Measurements from ENCODE around the gene PSG3. TPM values are rescaled to one million over a fixed set of nuclear protein-coding genes. Genes with fewer than 3 reads are reported as not detected.
"Not testable (repeated sequence)": the region's sequence is repeated elsewhere in the genome, so short reads cannot be mapped to it uniquely, and the experiment has no call there.

Gene PSG3
- polyA plus RNA-seq (ENCODE audit: insufficient read length in 3 of 3) = under 1 TPM in 1 of 3 donors, not detected in 2; 0.17 TPM
- long read RNA-seq, donor 1 = 0 reads
- long read RNA-seq, donor 2 = 0 reads
- long read RNA-seq, donor 3 = 0 reads
- long read RNA-seq, donor 4 = 0 reads
- long read RNA-seq, donor 5 = 0 reads
- long read RNA-seq, donor 6 = 0 reads
- long read RNA-seq, donor 7 = 0 reads
- long read RNA-seq, donor 8 = 0 reads
- long read RNA-seq, donor 9 = 0 reads
- long read RNA-seq, donor 10 = 0 reads
- long read RNA-seq, donor 11 = 0 reads
- long read RNA-seq, donor 12 = 0 reads
- long read RNA-seq, donor 13 = 0 reads
- long read RNA-seq, donor 14 = 0 reads
- long read RNA-seq, donor 15 = 0 reads
- long read RNA-seq, donor 16 = 0 reads

DNA sequence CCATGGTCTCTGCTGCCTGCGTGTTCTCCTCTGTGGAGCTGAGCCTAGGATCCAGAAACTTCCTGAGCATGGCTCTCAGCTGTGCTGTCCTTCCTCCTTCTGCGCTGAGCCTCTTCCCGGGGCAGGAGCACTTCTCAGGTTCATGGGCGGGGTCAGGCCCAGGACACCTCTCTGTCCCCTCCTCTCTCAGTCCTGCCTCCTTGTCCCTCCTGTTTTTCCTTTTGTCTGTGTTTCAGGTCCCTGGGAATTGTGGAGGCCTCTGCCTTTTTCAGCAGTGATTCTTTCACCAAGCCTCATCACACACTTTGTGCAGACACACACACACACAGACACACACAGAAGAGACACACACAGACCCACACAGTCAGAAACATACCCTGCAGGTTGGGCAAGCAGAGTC lies at the start of gene PSG3:
Gene PSG3 (minus strand): TSS at position 101 of the 400 bp plus-strand sequence. CDS start 97 bp downstream, at position 4.
- not testable (repeated sequence) for DNase-seq (ENCODE audit: extremely low read depth in 1 of 11, low read depth in 9 of 11, low spot score in 4 of 11)

DNA sequence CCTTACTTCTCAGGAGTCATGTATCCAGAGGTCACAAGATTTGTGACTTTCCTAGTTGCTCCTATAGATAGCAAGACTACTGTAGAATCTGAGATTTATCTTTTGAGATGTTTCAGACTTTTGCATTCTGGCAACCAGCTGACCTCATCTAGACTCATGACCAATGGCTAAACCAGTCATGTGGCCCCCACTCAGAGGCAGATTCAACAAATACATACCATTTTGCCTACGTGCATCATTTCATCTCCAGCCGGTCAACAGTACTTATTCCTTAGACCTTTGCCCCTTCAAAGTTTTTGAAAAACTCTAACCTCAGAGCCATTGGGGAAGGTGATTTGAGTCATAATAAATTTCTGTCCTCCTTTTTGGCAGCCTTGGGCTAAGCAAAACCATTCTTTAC lies 48.5 kb upstream of the PSG3 start:
- DNase-seq (ENCODE audit: extremely low read depth in 1 of 11, low read depth in 9 of 11, low spot score in 4 of 11) = not testable (repeated sequence)

DNA sequence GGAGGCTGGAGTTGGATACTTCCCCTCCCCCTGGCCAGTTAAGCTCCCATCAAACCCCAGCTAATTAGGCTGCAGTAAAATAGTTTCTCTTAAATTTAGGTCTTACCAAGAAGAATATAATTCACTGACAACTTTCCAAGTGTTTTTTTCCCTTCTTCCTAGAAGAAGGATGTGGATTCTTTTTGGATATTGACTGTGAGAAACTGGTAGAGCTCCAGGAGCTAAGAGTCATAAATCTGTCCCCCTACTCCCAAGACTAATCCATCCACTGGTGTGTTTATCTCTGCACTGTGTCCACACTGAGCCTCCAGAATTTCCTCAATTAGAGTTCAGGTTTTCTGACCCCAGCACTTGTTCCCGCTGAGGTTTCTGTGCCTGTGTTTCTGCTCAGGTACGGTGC lies 47.5 kb upstream of the PSG3 start:
- DNase-seq (ENCODE audit: extremely low read depth in 1 of 11, low read depth in 9 of 11, low spot score in 4 of 11) = not testable (repeated sequence)

DNA sequence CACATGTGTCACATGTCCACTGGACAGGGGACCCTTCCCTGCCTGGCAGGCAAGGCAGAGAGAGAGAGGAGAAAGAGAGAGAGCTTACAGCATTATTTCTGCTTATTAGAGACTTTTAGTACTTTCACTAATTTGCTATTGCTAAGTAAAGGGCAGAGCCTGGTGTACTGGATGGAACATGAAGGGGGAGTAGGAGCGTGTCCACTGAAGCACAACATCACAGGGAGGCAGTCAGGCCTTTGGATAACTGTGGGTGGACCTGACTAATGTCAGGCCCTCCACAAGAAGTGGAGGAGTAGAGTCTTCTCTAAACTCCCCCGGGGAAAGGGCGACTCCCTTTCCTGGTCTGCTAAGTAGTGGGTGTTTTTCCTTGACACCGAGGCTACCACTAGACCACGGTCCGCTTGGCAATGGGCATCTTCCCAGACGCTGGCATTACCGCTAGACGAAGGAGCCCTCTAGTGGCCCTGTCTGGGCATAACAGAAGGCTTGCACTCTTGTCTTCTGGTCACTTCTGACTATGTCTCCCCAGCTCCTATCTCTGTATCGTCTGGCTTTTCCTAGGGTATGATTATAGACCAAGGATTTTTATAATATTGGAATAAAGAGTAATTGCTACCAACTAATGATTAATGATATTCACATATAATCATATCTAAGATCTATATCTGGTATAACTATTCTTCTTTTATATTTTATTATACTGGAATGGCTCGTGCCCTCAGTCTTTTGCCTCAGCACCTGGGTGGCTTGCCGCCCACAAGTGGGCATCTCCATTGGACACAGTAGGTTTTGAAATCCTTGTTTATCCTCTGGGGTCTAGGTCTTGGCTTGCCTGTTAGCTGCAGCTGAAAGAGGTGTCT lies 36.7 kb upstream of the PSG3 start:
- peak in 10 of 11 donors; percentile 9 to 48 (median 40) for DNase-seq (ENCODE audit: extremely low read depth in 1 of 11, low read depth in 9 of 11, low spot score in 4 of 11)

DNA sequence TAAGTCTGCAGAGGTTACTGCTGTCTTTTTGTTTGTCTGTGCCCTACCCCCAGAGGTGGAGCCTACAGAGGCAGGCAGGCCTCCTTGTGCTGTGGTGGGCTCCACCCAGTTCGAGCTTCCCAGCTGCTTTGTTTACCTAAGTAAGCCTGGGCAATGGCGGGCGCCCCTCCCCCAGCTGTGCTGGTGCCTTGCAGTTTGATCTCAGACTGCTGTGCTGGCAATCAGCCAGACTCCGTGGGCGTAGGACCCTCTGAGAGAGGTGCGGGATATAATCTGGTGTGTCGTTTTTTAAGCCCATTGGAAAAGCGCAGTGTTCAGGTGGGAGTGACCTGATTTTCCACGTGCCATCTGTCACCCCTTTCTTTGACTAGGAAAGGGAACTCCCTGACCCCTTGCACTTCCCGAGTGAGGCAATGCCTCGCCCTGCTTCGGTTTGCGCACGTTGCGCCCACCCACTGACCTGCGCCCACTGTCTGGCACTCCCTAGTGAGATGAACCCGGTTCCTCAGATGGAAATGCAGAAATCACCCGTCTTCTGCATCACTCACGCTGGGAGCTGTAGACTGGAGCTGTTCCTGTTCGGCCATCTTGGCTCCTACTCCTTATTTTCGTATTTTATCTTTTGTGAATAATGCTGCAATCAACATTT lies 34.4 kb upstream of the PSG3 start:
- not testable (repeated sequence) for DNase-seq (ENCODE audit: extremely low read depth in 1 of 11, low read depth in 9 of 11, low spot score in 4 of 11)

DNA sequence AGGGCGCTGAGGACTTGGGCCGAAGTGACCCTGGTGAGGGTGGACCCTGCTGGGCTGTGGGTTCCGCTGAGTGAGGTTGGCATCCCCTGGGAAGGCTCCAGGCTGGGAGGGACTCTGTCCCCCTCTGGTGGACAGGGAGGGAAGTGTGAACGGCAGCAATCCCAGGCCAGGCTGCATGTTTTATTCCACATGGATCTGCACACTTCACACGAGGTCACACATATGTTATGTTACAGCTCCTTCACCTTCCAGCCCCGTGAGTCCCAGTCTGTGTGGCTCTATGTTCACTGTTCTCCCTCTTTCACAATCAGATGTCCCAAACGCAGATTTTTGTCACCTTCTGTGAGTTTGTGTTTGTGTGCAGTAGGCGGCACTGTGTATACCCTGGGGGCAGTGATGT lies 27.0 kb upstream of the PSG3 start:
- not testable (repeated sequence) for DNase-seq (ENCODE audit: extremely low read depth in 1 of 11, low read depth in 9 of 11, low spot score in 4 of 11)

DNA sequence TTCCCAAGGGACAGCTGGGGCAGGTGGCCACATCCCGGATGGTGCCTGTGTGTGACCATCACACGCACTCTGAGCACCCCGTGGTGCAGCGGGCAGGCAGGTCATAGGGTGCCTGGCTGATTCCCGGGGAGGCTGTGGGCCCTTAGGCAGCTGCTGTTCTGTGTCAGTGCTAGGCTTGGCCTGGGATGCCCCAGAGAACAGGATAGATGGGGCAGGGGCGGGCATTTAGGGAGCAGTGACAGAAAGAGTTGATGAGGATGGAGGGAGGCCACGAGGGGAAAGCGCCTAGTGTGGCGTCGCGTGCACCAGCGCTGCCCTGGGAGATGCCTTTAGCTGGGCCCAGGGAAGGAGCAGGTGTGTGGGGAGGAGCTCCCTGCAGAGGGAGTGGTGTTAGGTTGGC lies 26.6 kb upstream of the PSG3 start:
- DNase-seq (ENCODE audit: extremely low read depth in 1 of 11, low read depth in 9 of 11, low spot score in 4 of 11) = not testable (repeated sequence)

DNA sequence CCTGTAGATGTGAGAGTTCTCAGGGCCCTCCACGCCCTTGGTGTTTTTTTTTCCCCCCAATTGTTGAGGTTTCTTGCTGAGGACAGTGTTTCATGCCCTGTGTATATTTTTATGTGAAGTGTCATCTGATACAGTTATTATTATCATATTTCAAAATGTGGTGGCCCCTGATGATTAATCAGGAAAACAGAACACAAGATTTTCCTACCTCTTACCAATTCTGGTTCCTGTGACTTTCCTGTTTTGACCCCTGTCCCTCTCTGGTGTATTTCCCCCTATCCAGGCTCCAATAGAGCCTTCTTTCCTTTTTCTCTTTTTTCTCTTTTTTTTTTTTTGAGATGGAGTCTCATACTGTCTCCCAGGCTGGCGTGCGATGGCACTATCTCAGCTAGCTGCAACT lies 24.6 kb upstream of the PSG3 start:
- DNase-seq (ENCODE audit: extremely low read depth in 1 of 11, low read depth in 9 of 11, low spot score in 4 of 11) = no peak

DNA sequence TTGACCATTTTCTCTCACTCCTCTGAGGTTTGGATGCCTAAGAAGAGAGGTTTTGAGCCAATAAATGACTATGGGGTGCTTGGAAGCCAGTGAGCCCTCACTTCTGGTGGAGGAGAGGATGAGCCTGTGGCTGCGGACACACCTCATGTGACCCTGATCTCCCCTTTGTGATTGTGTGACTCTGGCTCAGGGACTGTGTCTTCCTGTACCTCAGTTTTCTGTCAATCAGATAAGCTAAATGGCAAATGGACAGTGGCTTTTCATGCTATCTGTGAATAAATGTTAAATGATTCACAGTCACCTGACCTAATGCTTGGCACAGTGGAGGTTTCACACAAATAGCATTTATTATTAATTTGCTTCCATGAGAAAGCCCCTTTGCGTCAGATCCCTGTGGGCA lies 22.5 kb upstream of the PSG3 start:
- no peak for DNase-seq (ENCODE audit: extremely low read depth in 1 of 11, low read depth in 9 of 11, low spot score in 4 of 11)

DNA sequence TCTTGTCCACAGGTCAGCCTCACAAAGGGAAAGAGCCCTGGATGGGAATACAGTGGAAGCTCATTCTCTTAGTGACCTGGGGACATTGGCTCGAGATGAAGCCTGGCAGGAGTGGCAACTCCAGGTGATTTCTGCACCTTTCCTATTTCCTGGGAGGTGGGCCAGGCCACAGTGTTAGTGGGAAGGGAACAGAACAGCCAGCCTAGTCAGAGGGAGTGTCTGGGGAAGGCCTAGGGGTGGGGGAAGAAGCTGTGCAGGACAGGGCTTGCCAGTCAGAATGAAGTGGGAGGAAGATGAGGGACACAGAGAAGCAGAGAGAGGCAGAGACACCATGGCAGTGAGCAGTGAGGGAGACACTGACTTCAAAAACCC lies 21.6 kb upstream of the PSG3 start:
- DNase-seq (ENCODE audit: extremely low read depth in 1 of 11, low read depth in 9 of 11, low spot score in 4 of 11) = not testable (repeated sequence)

DNA sequence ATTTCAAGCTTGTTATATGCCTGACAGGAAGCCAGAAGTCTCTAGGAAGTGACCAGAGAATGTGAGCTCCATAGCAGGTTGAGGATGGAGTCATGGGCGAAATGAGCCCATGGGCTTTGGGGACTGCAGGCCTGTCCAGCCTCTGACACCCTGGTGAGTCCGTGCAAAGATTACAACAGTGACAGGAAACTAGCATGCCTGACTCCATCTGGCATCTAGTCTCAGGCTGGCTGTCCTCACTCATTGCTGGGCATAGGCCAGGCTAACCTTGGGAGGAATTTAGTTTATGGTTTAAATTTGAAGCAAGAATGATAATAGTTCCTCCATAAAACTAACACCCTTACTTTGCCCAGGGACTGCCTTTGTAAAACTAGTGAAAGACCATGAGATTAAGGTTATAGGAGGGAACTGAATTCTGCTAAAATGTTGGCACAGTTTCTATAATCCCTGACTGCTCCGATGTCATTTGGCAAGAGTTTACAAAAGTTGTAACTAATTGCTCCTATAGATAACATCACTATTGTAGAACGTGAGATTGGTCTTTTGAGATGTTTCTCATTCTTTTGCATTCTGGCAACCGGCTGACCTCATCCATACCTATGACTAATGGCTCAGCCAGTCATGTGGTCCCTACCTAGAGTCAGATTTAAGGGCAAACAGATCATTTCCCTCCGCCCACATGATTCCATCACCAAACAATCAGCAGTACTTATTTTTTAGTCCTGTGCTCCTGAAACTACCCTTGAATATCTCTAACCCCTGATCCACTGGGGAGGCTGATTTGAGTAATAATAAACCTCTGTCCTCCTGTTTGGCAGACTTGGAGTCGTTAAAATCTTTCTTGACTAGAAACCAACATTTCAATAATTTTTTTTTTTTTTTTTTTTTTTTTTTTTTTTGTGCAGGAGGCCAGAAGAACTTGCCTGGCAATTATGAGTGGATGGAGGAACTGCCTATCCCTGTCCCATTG lies 21.0 kb upstream of the PSG3 start:
- not testable (repeated sequence) for DNase-seq (ENCODE audit: extremely low read depth in 1 of 11, low read depth in 9 of 11, low spot score in 4 of 11)

DNA sequence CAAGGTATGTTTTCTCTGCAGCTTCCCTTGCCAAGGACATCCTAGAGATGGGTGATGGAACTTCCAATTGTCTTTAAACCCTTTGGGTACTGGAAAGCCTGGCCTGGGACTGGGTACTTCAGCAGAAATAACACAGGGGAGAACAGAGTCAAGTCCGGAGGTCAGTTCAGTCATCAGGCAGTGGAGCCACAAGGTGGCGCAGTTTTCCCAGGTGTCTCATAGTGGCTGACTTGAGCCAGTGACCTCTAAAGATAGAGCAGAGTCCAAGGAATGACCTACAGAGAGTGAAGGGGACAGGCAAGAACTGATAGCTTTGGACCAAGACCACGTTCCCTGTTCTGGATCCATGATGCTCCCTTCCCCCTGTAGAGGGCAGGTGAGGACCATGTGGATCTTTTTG lies 18.4 kb upstream of the PSG3 start:
- DNase-seq (ENCODE audit: extremely low read depth in 1 of 11, low read depth in 9 of 11, low spot score in 4 of 11) = not testable (repeated sequence)

DNA sequence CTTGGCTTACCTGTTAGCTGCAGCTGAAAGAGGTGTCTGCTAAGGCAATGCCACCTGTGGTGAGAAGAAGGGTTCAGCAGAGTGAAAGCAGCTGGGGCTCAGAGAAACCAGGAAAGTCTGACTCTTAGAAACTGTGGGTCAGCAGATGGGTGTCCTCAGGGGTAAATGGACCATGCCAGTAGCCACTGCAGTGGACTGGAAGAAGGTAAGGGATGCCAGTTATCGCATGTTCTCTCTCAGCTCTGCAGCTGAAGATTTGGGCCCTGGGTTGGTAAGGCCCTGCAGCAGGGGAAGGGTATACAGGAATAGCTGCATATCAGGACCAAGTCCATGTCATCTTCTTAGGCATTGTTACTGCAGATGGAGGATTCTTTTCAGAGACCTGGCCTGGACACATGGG lies 12.0 kb upstream of the PSG3 start:
- DNase-seq (ENCODE audit: extremely low read depth in 1 of 11, low read depth in 9 of 11, low spot score in 4 of 11) = not testable (repeated sequence)

DNA sequence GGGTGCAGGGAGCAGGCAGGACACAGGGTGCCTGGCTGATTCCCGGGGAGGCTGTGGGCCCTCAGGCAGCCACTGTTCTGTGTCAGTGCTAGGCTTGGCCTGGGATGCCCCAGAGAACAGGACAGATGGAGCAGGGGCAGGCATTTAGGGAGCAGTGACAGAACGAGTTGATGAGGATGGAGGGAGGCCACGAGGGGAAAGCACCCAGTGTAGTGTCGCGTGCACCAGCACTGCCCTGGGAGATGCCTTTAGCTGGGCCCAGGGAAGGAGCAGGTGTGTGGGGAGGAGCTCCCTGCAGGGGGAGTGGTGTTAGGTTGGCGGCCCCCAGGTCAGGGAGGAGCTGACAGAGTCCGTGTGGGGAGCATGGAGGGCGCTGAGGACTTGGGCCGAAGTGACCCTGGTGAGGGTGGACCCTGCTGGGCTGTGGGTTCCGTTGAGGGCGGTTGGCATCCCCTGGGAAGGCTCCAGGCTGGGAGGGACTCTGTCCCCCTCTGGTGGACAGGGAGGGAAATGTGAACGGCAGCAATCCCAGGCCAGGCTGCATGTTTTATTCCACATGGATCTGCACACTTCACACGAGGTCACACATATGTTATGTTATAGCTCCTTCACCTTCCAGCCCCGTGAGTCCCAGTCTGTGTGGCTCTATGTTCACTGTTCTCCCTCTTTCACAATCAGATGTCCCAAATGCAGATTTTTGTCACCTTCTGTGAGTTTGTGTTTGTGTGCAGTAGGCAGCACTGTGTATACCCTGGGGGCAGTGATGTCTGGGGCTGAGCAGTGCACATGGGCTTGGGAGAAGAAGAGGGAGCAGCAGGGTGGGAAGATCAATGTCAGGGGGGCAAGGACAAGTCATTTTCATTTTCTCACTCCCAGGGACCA lies 1.7 kb upstream of the PSG3 start:
- DNase-seq (ENCODE audit: extremely low read depth in 1 of 11, low read depth in 9 of 11, low spot score in 4 of 11) = not testable (repeated sequence)

DNA sequence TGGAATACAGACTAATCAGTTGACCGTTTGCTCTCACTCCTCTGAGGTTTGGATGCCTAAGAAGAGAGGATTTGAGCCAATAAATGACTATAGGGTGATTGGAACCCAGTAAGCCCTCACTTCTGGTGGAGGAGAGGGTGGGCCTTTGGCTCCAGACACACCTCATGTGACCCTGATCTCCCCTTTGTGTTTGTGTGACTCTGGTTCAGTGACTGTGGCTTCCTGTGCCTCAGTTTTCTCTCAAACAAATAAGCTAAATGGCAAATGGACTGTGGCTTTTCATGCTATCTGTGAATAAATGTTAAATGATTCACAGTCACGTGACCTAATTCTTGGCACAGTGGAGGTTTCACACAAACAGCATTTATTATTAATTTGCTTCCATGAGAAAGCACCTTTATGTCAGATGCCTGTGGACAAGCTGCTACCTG lies 2.7 kb downstream of the PSG3 start:
- not testable (repeated sequence) for DNase-seq (ENCODE audit: extremely low read depth in 1 of 11, low read depth in 9 of 11, low spot score in 4 of 11)

DNA sequence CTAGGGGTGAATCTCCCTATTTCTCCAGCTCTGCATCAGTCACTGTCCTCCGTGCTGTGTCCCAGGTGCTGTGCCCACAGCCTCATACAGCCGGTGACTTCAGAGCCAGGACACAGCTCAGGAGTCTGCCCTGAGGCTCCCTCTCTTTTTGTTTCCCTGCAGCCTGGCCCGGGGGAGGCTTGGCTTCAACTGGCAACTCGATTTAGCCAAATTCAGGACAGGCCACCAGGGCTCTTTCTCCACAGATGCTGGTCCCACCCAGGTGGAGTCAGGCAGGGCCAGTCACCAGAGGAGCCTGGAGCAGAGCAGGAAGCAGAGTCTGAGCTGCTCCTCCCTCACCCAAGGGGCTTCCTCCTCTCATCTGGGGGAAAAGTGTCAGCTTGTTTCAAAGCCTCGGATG lies 11.9 kb downstream of the PSG3 start:
- not testable (repeated sequence) for DNase-seq (ENCODE audit: extremely low read depth in 1 of 11, low read depth in 9 of 11, low spot score in 4 of 11)

DNA sequence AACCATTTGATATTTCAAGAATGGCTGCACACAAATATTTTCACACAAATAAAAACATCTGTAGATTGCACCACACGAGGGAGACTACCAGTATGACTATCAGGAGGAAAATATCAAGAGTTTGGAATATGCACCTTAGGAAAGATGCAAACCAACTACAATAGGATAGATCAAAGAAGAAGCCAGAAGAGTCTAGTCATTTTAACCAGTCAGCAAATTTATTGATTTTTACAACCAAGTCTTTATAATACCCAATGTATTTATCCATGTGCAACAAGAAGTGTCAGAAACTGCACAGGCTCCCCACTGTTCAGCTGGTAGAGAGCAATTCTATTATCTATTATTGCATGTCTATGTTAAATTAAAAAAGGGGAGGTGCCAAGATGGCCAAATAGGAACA lies 26.3 kb downstream of the PSG3 start:
- not testable (repeated sequence) for DNase-seq (ENCODE audit: extremely low read depth in 1 of 11, low read depth in 9 of 11, low spot score in 4 of 11)

DNA sequence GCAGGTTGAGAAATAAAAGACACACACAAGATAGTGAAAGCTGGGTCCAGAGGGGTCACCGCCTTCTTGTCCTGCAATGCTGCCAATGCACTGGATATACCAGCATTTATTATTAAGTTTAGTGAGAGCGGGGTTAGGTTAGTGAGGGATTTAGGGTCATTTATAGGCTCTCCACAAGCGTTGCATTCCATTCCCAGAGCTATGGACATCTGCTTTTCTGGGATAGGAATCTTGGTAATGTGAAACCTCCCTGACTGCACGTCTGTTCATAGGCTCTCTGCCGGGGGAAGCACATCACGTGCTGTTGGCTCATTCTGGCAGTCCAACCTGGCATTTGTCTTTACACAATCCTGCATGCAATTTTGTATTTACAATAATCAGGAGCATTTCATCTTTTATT lies 27.5 kb downstream of the PSG3 start:
- DNase-seq (ENCODE audit: extremely low read depth in 1 of 11, low read depth in 9 of 11, low spot score in 4 of 11) = not testable (repeated sequence)
